WI38 (cell line): Measurements from ENCODE around the gene PRMT2.

Source experiments
- H3K4me3 ChIP-seq: 2 replicates; pipeline ENCODE4 v1.5.1; 2011; ENCODE audit warnings: low read depth, mild to moderate bottlenecking, control low read depth, low read length
- CTCF ChIP-seq: IDR thresholded peaks from 2 replicates; pipeline ENCODE4 v1.5.1; 2012; ENCODE audit warnings: low read depth, mild to moderate bottlenecking, control low read depth, low read length

The PRMT2 gene

GRCh38 chr21:46645840-46646239 is 10.4 kb downstream of the PRMT2 start:
- no peak overlapping the region for H3K4me3 ChIP-seq
- TF ChIP-seq CTCF = no peak

- no peak overlapping the region for H3K4me3 ChIP-seq
- no peak for TF ChIP-seq CTCF
Measured at GRCh38 chr21:46646541-46647154, 11.2 kb downstream of the PRMT2 start.

- TF ChIP-seq CTCF = no peak
- no peak overlapping the region for H3K4me3 ChIP-seq
Measured at GRCh38 chr21:46648539-46648938, 13.1 kb downstream of the PRMT2 start.

GRCh38 chr21:46649356-46649755 is 13.9 kb downstream of the PRMT2 start:
- no peak overlapping the region for H3K4me3 ChIP-seq

GRCh38 chr21:46650476-46651098 is 15.1 kb downstream of the PRMT2 start:
- TF ChIP-seq CTCF = no peak
- H3K4me3 ChIP-seq = no peak overlapping the region

More at GRCh38 chr21:46649356-46649755, 13.9 kb downstream of the PRMT2 start:
- TF ChIP-seq CTCF = no peak

GRCh38 chr21:46651121-46651520 is 15.6 kb downstream of the PRMT2 start:
- no peak for TF ChIP-seq CTCF

GRCh38 chr21:46655230-46655629 is 19.8 kb downstream of the PRMT2 start:
- no peak for TF ChIP-seq CTCF

More at GRCh38 chr21:46651121-46651520, 15.6 kb downstream of the PRMT2 start:
- no peak overlapping the region for H3K4me3 ChIP-seq

More at GRCh38 chr21:46655230-46655629, 19.8 kb downstream of the PRMT2 start:
- no peak overlapping the region for H3K4me3 ChIP-seq
